Activated T-cell treated with anti-CD3 and anti-CD28 coated beads for 1 hour (primary cell): ENCODE measurements around the gene AMIGO2.

Experiments
- DNase-seq: peaks from one replicate; pipeline ENCODE4 v3.0.0-alpha.2; 2020; ENCODE audit warnings: low read depth

AMIGO2 gene

DNA sequence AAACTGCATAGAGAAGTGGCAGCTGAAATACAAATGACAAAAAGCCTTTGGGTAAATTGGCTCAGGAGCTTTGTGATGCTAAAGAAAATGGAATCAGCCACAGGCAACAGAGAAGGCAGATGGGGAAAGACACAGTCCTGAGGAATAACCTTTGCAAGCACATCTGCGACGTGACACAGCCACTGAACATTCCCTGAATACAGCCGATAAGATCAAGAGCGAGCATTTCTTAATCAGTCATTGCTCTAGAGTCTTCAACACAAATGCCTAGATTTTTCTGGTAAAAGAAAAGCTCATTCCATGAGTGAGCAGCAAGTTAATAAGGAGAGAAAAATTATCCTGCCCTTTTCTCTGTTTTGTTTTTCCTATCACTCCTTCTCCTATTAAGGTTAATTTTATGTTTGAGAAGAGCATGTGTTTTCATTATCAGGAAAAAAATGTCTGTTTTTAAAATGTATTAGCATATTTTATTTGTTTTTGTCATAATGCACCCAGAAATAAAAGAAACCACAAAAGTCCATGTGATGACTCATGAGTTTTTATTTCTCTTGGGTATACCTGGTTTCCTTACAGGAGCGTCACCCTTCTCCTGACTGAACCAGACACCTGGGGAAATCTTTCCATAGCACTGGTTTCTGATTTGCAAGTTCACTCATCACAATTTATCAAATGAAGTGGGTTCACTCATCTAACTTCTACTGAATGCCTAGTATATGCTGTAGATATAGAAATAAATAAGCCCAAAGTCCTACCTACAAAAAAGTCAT is 45.8 kb downstream of the AMIGO2 start:
- no peak for DNase-seq

- no peak for DNase-seq
Measured at GRCh38 chr12:47033081-47033480, 46.7 kb downstream of the AMIGO2 start.

DNA sequence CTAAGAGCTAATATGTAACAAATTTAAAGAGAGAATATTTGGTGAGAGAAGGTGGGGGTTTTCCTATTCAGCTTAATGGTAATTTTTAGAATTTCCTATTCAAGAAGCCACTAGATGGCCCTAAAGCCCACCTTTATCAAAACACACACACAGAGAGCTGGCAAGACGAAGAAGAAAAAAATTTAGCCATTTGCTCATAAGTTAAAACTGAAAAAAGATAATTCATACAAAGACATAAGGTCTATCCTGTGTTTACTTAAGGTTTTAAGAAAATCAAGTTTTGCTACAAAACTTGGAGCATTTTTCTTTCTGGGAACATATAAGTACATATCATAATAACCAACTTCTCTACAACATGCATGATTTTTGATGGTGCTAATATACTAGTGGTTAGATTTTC is 47.1 kb downstream of the AMIGO2 start:
- DNase-seq: no peak

GRCh38 chr12:47029903-47030302 is 49.9 kb downstream of the AMIGO2 start:
- no peak for DNase-seq

GRCh38 chr12:47028981-47029708 is 50.6 kb downstream of the AMIGO2 start:
- no peak for DNase-seq

- DNase-seq: no peak
Measured at GRCh38 chr12:47028186-47028585, 51.6 kb downstream of the AMIGO2 start.
